Heart right ventricle (tissue), 16 donors: ENCODE results near the gene STX16. TPM values are rescaled to one million over a fixed set of nuclear protein-coding genes. Genes with fewer than 3 reads are reported as not detected.

Experiments
- ATAC-seq, 8 donors: fragments of 200-7000 bp; cut with Tn5 transposase; one replicate each; pipeline ENCODE4 v1.9.1; 2020; ENCODE audit warnings: mild to moderate bottlenecking in 8 of 8, moderate library complexity in 8 of 8, moderate number of reproducible peaks in 1 of 8
- DNase-seq, 2 donors: peaks; one replicate each; pipeline ENCODE4 v3.0.0-alpha.2; 2020
- H3K27ac ChIP-seq, 10 donors: fragments of 200-600 bp; sonication (generic) in 2 of 10; one replicate each; pipeline versions ENCODE4 v1.5.0 to v1.8.0; 2020 to 2022; ENCODE audit warnings: mild to moderate bottlenecking in 3 of 10
- H3K27me3 ChIP-seq, 7 donors: fragments of 200-600 bp; one replicate each; pipeline ENCODE4 v1.8.0; 2021 to 2022; ENCODE audit warnings: mild to moderate bottlenecking in 2 of 7
- H3K36me3 ChIP-seq, 9 donors: fragments of 200-600 bp; sonication (generic) in 1 of 9; one replicate each; pipeline versions ENCODE4 v1.5.0 to v1.8.0; 2020 to 2022; ENCODE audit warnings: mild to moderate bottlenecking in 2 of 9
- H3K4me1 ChIP-seq, 9 donors: fragments of 200-600 bp; sonication (generic) in 1 of 9; one replicate each; pipeline versions ENCODE4 v1.5.0 to v1.8.0; 2020 to 2022; ENCODE audit warnings: mild to moderate bottlenecking in 4 of 9
- H3K4me3 ChIP-seq, 10 donors: fragments of 200-600 bp; sonication (generic) in 2 of 10; one replicate each; pipeline versions ENCODE4 v1.5.0 to v1.8.0; 2020 to 2022; ENCODE audit warnings: mild to moderate bottlenecking in 7 of 10, moderate library complexity in 2 of 10
- H3K9me3 ChIP-seq, 11 donors: fragments of 200-600 bp in 10 of 11; sonication (generic) in 2 of 11; one replicate each; pipeline versions ENCODE4 v1.5.0 to v1.8.0; 2013 to 2022; ENCODE audit warnings: mild to moderate bottlenecking in 2 of 11, control low read depth in 1 of 11, moderate library complexity in 1 of 11
- CTCF ChIP-seq, 9 donors: fragments of 200-600 bp; sonication (generic) in 2 of 9; IDR thresholded peaks; one replicate each; pipeline versions ENCODE4 v1.5.0 to v1.8.0; 2021 to 2022; ENCODE audit warnings: antibody characterized with exemption in 9 of 9, mild to moderate bottlenecking in 5 of 9, moderate library complexity in 1 of 9
- WGBS, 2 donors: extraction: QIAGEN DNeasy Blood & Tissue Kit; methylation state at CpG; one replicate each; pipeline ENCODE4 v1.1.7; 2013; ENCODE audit warnings: inconsistent platforms in 1 of 2; 5-methylcytosine and 5-hydroxymethylcytosine counted together
- intact Hi-C, 10 donors: fragments of 100-400 bp; cut with DNase I; formaldehyde crosslinking; loops; one replicate each; pipeline versions ENCODE4 v1.11.1 to v1.14.2; 2022
- polyA plus RNA-seq, 2 donors: library from polyadenylated mRNA; stranded (reverse); fragments of 200-250 nt; gene quantifications; one replicate each; pipeline ENCODE4 v1.2.3, GENCODE V29; 2013
- total RNA-seq, 10 donors: library from RNA; stranded (reverse); fragmentation: NEBNext Ultra II Directional in 3 of 10; extraction: Animal tissue kit (Norgen Biotek cat#: 25700) in 3 of 10; gene quantifications; one replicate each; pipeline versions ENCODE4 v1.2.1 to v1.2.4, GENCODE V29; 2021 to 2023
- donor health status: Arrhythmogenic right ventricular cardiomyopathy.
- donor health status: ischemic (EF 13 %, LVEDD 7.1; RV severe dilation, severe dysfunction).
- donor health status: healthy with polysubstance abuse.
- donor health status: DM: no; HTN: yes; CAD: no.
- donor health status: DM: no; HTN: no; CAD: no.
- donor health status: ischemic (EF 25% LVEDD 6.9; RV normal size, moderate dysfunction).
- donor health status: ischemic (EF 25% LVEDD 5.7; RV mildly dilated, moderate dysfunction).
- donor health status: healthy.
- donor health status: DM: yes; HTN: yes; CAD: no.
- donor health status: Ischemic cardiomyopathy.
- donor health status: ischemic (EF 35%, LVEDD 5.7; RV mildly dilated, moderate dysfunction).
- donor health status: nonischemic (EF 11% LVEDD 7.7; RV severe dilation, severe dysfunction).
- donor health status: DM: yes; HTN: yes; CAD: no.
- donor health status: PGD.
- donor health status: ischemic (EF 29% LVEDD 5.4; RV normal size, mild dysfunction).
- donor health status: nonischemic (EF 23%, LVEDD 6.1; RV moderate dilation, normal function).

Gene STX16
- total and polyA plus RNA-seq, 12 donors: 17.1 to 57.6 (median 27.0) TPM

DNA sequence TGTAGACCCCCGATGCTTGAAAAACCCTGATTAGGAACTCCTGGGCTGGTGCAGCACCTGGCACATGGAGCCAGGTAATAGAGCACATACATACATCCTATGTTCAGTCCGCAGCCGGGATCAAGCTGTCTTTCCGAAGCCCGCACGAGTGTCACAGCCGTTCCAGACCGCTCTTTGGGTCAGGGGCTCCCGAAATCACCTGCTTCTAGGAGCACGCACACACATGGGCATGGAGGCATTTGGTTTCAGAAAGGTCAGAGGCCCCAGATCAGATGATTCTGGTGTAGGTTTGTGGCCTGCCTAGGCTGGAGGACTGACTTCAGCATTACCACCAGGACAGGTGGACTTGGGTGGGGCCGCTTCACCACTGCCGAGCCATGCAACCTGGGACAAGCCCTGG, 42.1 kb upstream of the STX16 start:
- no peak for TF ChIP-seq CTCF (IDR thresholded peaks at IDR 0.05)
- H3K27ac ChIP-seq: no peak overlapping the region
- H3K27me3 ChIP-seq: peaks cover 0 to 13% (median 0%) of the 10 kb centered on the region in 7 donors
- DNase-seq (no peak), ATAC-seq (no peak)
- WGBS, 2 donors: 93 to 98% methylated on average over 12 of the region's 12 CpGs
- peaks cover 0 to 19% (median 6%) of the 10 kb centered on the region in 9 donors for H3K4me1 ChIP-seq
- no peaks in the 10 kb centered on the region for H3K36me3 ChIP-seq
- intact Hi-C loops: no loop called here
- H3K4me3 ChIP-seq: no peak overlapping the region
- H3K9me3 ChIP-seq: no peaks in the 10 kb centered on the region

DNA sequence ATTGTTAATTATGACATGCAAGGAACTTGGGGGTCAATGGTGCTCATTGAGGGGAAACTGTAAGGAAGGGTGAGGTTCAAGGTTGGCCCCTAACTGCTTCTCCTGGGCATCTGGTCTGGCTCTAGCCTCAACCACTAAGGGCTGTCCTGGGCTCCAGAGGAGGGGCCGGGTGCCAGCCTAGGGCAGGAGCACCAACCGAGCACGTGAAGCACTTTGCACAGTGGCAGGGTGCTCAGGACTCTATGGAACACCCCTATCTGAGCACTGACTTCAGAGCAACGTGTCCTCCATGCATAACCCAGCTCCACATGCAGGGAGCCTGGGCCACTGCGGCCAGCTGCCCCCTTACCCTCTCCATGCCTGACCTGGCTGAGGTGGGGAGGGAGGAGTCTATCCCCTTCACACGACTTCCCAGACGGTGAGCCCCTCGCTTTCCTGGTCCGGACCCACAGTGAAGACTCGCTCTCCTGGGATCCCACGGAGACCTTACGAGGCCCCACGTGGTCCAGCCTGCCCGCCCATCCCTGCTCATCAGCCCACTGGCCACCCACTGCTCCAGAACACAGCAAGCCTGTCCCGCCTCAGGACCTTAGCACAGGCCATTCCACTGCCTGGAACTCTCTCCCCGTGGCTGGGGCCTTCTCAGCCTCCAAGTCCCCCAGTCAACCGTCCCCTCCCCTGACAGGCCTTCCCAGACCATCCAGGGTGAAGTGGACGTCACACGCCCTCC, 40.8 kb upstream of the STX16 start:
- no peaks in the 10 kb centered on the region for H3K9me3 ChIP-seq
- no peak for TF ChIP-seq CTCF (IDR thresholded peaks at IDR 0.05)
- peaks cover 0 to 18% (median 6%) of the 10 kb centered on the region in 9 donors for H3K4me1 ChIP-seq
- H3K27me3 ChIP-seq: peaks cover 0 to 9% (median 0%) of the 10 kb centered on the region in 7 donors
- H3K27ac ChIP-seq: no peak overlapping the region
- no peaks in the 10 kb centered on the region for H3K36me3 ChIP-seq
- H3K4me3 ChIP-seq: no peak overlapping the region
- WGBS, 2 donors: 84 to 88% methylated on average over 19 of the region's 19 CpGs
- intact Hi-C loops: no loop called here
- no peak for ATAC-seq
- DNase-seq: no peak

- DNase-seq (no peak), ATAC-seq (no peak)
- WGBS, 2 donors: 80 to 85% methylated on average over 10 of the region's 10 CpGs
- Histone ChIP-seq H3K27me3 (peaks cover 0 to 6% (median 0%) of the 10 kb centered on the region in 7 donors), H3K4me3 (no peak overlapping the region), H3K4me1 (peaks cover 0 to 18% (median 6%) of the 10 kb centered on the region in 9 donors), H3K36me3 (no peaks in the 10 kb centered on the region), H3K9me3 (no peaks in the 10 kb centered on the region), H3K27ac (no peak overlapping the region)
- intact Hi-C loops: no loop called here
- TF ChIP-seq CTCF (IDR thresholded peaks at IDR 0.05): no peak
Measured at GRCh38 chr20:58610811-58611210, 40.3 kb upstream of the STX16 start.

DNA sequence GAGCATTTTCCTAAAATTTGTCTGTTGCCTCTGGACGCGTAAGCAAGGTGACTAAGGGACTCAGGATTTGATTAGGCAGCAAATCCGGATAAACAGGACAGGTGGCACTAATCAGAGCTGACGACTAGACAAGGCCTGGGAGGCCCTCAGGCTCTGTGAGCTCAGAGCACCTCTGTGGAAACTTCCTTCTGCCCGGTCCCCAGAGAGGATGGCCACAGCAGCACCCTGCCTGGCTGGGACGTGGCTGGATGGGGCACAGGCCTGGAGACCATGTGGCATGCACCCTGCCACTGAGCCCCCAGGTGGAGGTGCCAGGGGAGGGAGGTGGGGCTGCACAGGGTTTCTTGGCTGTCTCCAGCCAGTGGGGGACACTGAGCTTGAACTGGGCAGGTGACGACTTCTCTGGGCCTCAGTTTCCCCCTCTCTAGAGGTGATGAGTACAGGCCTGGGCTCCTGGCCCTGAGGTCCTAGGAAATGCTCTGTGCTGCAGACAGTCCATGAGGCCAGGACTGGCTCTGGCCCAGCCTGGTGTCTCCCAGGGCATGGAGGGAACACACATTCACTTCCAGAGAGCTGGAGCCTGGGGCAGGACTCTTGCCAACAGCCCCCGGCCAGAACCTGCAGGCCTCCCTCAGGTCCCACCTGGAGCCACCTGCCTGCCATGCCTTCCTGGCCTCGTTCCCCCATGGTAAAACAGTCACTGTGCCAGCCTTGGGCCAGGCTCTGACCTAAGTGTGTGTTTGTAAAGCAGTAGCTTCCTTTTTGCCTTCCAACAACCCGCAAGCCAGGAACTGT, 39.6 kb upstream of the STX16 start:
- intact Hi-C loops: no loop called here
- TF ChIP-seq CTCF (IDR thresholded peaks at IDR 0.05): no peak
- Histone ChIP-seq H3K4me1 (peaks cover 0 to 18% (median 6%) of the 10 kb centered on the region in 9 donors), H3K9me3 (no peaks in the 10 kb centered on the region), H3K27ac (no peak overlapping the region), H3K27me3 (no peaks in the 10 kb centered on the region), H3K36me3 (no peaks in the 10 kb centered on the region), H3K4me3 (no peak overlapping the region)
- ATAC-seq (peak in 4 of 8 donors; percentile 6 to 14 (median 9)), DNase-seq (no peak)
- 70 to 76% methylated on average over 10 of the region's 10 CpGs for WGBS, 2 donors
